HFFc6 (cell line): Measurements from ENCODE around the gene ZNF664. TPM values are rescaled to one million over a fixed set of nuclear protein-coding genes. Genes with fewer than 3 reads are reported as not detected.

ENCODE experiments used
- DNase-seq: peaks from one replicate; pipeline ENCODE4 v3.0.0-alpha.2; 2018
- H3K27ac Mint-ChIP-seq: 2 replicates; pipeline ENCODE4 v1.8.0; 2020; ENCODE audit warnings: mild to moderate bottlenecking, mixed read lengths
- H3K27me3 Mint-ChIP-seq: 2 replicates; pipeline ENCODE4 v1.8.0; 2021; ENCODE audit warnings: mild to moderate bottlenecking, moderate library complexity, mixed read lengths; ENCODE audit not compliant: insufficient read depth
- H3K36me3 Mint-ChIP-seq: 2 replicates; pipeline ENCODE4 v1.8.0; 2021; ENCODE audit warnings: low read depth, mixed read lengths
- H3K4me1 Mint-ChIP-seq: 2 replicates; pipeline ENCODE4 v1.8.0; 2020; ENCODE audit warnings: low read depth, mixed read lengths
- H3K4me3 Mint-ChIP-seq: 2 replicates; pipeline ENCODE4 v1.8.0; 2020; ENCODE audit warnings: mild to moderate bottlenecking, moderate library complexity, mixed read lengths
- H3K9me3 Mint-ChIP-seq: 2 replicates; pipeline ENCODE4 v1.8.0; 2020; ENCODE audit warnings: mild to moderate bottlenecking, mixed read lengths
- CTCF ChIP-seq: fragments of 200-600 bp; sonication (generic); IDR thresholded peaks from 2 replicates; pipeline ENCODE4 v1.5.0; 2021; ENCODE audit warnings: antibody characterized with exemption, mild to moderate bottlenecking
- total RNA-seq, 6 experiments: library from RNA; stranded (reverse); fragmentation: NEBNext Ultra II Directional; extraction: Animal tissue kit (Norgen Biotek cat#: 25700); gene quantifications; 2 replicates in 1 of 6; 3 replicates in 5 of 6; pipeline ENCODE4 v1.2.3, GENCODE V29; 2021

The ZNF664 gene
- total RNA-seq, 6 experiments from 2014 or later = 49.1 to 55.2 (median 53.4) TPM

GRCh38 chr12:124010687-124011086 lies 37.7 kb downstream of the ZNF664 start:
- Mint-ChIP-seq H3K36me3 (peaks cover 28% of the 10 kb centered on the region), H3K4me3 (no peak overlapping the region), H3K27ac (no peak overlapping the region), H3K9me3 (no peaks in the 10 kb centered on the region), H3K27me3 (no peaks in the 10 kb centered on the region), H3K4me1 (peaks cover 27% of the 10 kb centered on the region)
- DNase-seq = no peak
- no peak for TF ChIP-seq CTCF

- no peaks in the 10 kb centered on the region for H3K27me3 Mint-ChIP-seq
- peaks cover 25% of the 10 kb centered on the region for H3K36me3 Mint-ChIP-seq
- H3K9me3 Mint-ChIP-seq = no peaks in the 10 kb centered on the region
- no peak for TF ChIP-seq CTCF
- no peak overlapping the region for H3K27ac Mint-ChIP-seq
- H3K4me1 Mint-ChIP-seq = peaks cover 18% of the 10 kb centered on the region
- H3K4me3 Mint-ChIP-seq = no peak overlapping the region
- DNase-seq = no peak
Measured at GRCh38 chr12:124011435-124012115, 38.6 kb downstream of the ZNF664 start.

GRCh38 chr12:124013073-124013472 lies 40.1 kb downstream of the ZNF664 start:
- Mint-ChIP-seq H3K27me3 (no peaks in the 10 kb centered on the region), H3K36me3 (peaks cover 25% of the 10 kb centered on the region), H3K27ac (no peak overlapping the region), H3K4me3 (no peak overlapping the region), H3K4me1 (peaks cover 7% of the 10 kb centered on the region), H3K9me3 (no peaks in the 10 kb centered on the region)
- TF ChIP-seq CTCF = no peak
- DNase-seq = no peak

GRCh38 chr12:124015494-124016461 lies 42.8 kb downstream of the ZNF664 start:
- Mint-ChIP-seq H3K9me3 (no peaks in the 10 kb centered on the region), H3K27ac (no peak overlapping the region), H3K36me3 (peaks cover 20% of the 10 kb centered on the region), H3K4me3 (no peak overlapping the region), H3K27me3 (no peaks in the 10 kb centered on the region), H3K4me1 (0 out of 2 replicates have a peak, but pooled peaks cover 11% of the 10 kb centered on the region)
- DNase-seq = no peak
- no peak for TF ChIP-seq CTCF

- no peak overlapping the region for H3K27ac Mint-ChIP-seq
- H3K27me3 Mint-ChIP-seq = no peaks in the 10 kb centered on the region
- peaks cover 13% of the 10 kb centered on the region for H3K36me3 Mint-ChIP-seq
- no peak for DNase-seq
- 0 out of 2 replicates have a peak, but pooled peaks cover 11% of the 10 kb centered on the region for H3K4me1 Mint-ChIP-seq
- no peak overlapping the region for H3K4me3 Mint-ChIP-seq
- TF ChIP-seq CTCF = no peak
- H3K9me3 Mint-ChIP-seq = no peaks in the 10 kb centered on the region
Measured at GRCh38 chr12:124017064-124017463, 44.0 kb downstream of the ZNF664 start.
